Neural crest cell (in vitro differentiated cells): ENCODE measurements around the gene PHGDH. TPM values are rescaled to one million over a fixed set of nuclear protein-coding genes. Genes with fewer than 3 reads are reported as not detected.

Source experiments
- DNase-seq: peaks from one replicate; pipeline ENCODE4 v3.0.0; 2021; ENCODE audit warnings: low read depth, mixed read lengths, low spot score
- H3K27ac Mint-ChIP-seq: one replicate; pipeline ENCODE4 v1.8.0; 2021; ENCODE audit warnings: mild to moderate bottlenecking, mixed read lengths; ENCODE audit not compliant: unreplicated experiment
- H3K27me3 Mint-ChIP-seq: 2 replicates; pipeline ENCODE4 v1.8.0; 2021; ENCODE audit warnings: low read depth, mild to moderate bottlenecking, mixed read lengths
- H3K36me3 Mint-ChIP-seq: 2 replicates; pipeline ENCODE4 v1.8.0; 2021; ENCODE audit warnings: low read depth, mild to moderate bottlenecking, mixed read lengths
- H3K4me1 Mint-ChIP-seq: 2 replicates; pipeline ENCODE4 v1.8.0; 2021; ENCODE audit warnings: mixed read lengths
- H3K4me3 Mint-ChIP-seq: one replicate; pipeline ENCODE4 v1.8.0; 2021; ENCODE audit warnings: mild to moderate bottlenecking, mixed read lengths
- H3K9me3 Mint-ChIP-seq: 2 replicates; pipeline ENCODE4 v1.8.0; 2021; ENCODE audit warnings: mixed read lengths
- total RNA-seq: library from RNA; stranded (reverse); gene quantifications from 2 replicates; pipeline ENCODE4 v1.2.1, GENCODE V29; 2021
- TF ChIP-seq, protein P1 (sequence below): fragments of 200-600 bp; sonication (generic); conservative IDR thresholded peaks from 2 replicates; pipeline ENCODE4 v1.5.0; 2021; ENCODE audit warnings: antibody characterized with exemption, mild to moderate bottlenecking

Gene PHGDH
- total RNA-seq, 1 donor from 2014 or later, result 365 TPM

DNA sequence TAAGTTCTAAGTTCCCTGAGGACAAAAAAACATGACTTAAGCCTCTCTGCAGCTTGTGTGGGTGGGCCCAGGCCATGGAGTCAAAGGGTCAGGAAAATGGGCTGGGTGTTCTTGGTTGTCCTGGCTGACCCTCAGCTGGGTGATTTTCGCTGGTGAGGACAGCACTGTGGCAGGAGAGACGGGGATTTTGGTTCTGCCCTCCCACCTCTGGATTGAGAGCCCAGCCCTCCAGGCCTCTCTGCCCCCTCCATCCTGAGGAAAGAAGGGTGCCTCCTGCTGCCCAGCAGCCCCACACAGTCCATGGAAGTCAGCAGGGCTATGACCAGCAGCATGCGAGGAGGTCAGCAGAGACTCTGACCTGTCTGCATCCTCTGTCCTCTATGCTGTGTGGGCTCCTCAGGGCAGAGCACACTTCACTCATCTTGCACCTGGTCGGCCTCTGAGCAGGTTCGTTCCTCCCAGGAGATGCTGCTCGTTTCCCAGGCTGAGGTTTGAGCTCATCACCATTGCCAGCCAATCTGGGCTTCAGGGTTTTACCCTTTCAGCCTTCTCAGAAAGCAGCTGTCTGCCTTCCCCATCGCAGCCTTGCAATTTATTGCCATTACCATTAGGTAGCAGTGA lies 26.5 kb downstream of the PHGDH start:
- Mint-ChIP-seq H3K4me1 (peaks cover 23% of the 10 kb centered on the region), H3K27ac (no peak overlapping the region), H3K4me3 (no peak overlapping the region), H3K9me3 (no peaks in the 10 kb centered on the region), H3K27me3 (no peaks in the 10 kb centered on the region), H3K36me3 (peaks cover 18% of the 10 kb centered on the region)
- DNase-seq, result no peak
- TF ChIP-seq, protein P1, sequence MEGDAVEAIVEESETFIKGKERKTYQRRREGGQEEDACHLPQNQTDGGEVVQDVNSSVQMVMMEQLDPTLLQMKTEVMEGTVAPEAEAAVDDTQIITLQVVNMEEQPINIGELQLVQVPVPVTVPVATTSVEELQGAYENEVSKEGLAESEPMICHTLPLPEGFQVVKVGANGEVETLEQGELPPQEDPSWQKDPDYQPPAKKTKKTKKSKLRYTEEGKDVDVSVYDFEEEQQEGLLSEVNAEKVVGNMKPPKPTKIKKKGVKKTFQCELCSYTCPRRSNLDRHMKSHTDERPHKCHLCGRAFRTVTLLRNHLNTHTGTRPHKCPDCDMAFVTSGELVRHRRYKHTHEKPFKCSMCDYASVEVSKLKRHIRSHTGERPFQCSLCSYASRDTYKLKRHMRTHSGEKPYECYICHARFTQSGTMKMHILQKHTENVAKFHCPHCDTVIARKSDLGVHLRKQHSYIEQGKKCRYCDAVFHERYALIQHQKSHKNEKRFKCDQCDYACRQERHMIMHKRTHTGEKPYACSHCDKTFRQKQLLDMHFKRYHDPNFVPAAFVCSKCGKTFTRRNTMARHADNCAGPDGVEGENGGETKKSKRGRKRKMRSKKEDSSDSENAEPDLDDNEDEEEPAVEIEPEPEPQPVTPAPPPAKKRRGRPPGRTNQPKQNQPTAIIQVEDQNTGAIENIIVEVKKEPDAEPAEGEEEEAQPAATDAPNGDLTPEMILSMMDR, result no peak

GRCh38 chr1:119739150-119739549 lies 27.4 kb downstream of the PHGDH start:
- Mint-ChIP-seq H3K36me3 (peaks cover 22% of the 10 kb centered on the region), H3K27ac (peak overlapping the region; percentile 71), H3K4me1 (peaks cover 27% of the 10 kb centered on the region)

DNA sequence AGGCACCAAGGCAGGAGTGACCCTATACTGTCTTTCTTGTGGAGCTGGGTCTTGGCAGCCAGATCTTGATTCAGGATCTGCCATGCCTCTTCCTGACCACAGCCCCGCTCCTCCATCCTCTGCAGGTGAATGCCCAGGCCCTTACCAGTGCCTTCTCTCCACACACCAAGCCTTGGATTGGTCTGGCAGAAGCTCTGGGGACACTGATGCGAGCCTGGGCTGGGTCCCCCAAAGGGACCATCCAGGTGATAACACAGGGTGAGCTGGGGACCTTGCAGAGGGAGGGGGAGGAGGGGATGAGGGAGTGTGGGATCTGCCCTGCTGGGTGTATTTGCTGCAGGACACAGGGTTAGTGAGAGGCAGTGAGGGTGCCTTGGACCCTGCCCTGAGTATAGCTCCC lies 28.5 kb downstream of the PHGDH start:
- DNase-seq, result no peak

More at GRCh38 chr1:119739150-119739549, 27.4 kb downstream of the PHGDH start:
- TF ChIP-seq, protein P1, result no peak
- no peaks in the 10 kb centered on the region for H3K9me3 Mint-ChIP-seq
- no peak overlapping the region for H3K4me3 Mint-ChIP-seq
- DNase-seq, result no peak
- H3K27me3 Mint-ChIP-seq, result no peaks in the 10 kb centered on the region

GRCh38 chr1:119740896-119741780 lies 29.4 kb downstream of the PHGDH start:
- H3K4me3 Mint-ChIP-seq, result no peak overlapping the region
- H3K27ac Mint-ChIP-seq, result peak overlapping the region; percentile 43
- no peaks in the 10 kb centered on the region for H3K9me3 Mint-ChIP-seq
- no peak for DNase-seq
- peaks cover 18% of the 10 kb centered on the region for H3K36me3 Mint-ChIP-seq
- peaks cover 28% of the 10 kb centered on the region for H3K4me1 Mint-ChIP-seq
- H3K27me3 Mint-ChIP-seq, result no peaks in the 10 kb centered on the region
- TF ChIP-seq, protein P1, result no peak

More for the DNA sequence above, 28.5 kb downstream of the PHGDH start:
- no peak overlapping the region for H3K27ac Mint-ChIP-seq
- no peaks in the 10 kb centered on the region for H3K27me3 Mint-ChIP-seq
- H3K4me1 Mint-ChIP-seq, result peaks cover 28% of the 10 kb centered on the region
- no peaks in the 10 kb centered on the region for H3K9me3 Mint-ChIP-seq
- peaks cover 20% of the 10 kb centered on the region for H3K36me3 Mint-ChIP-seq
- H3K4me3 Mint-ChIP-seq, result no peak overlapping the region
- TF ChIP-seq, protein P1, result no peak

GRCh38 chr1:119742202-119742601 lies 30.5 kb downstream of the PHGDH start:
- Mint-ChIP-seq H3K4me1 (peaks cover 21% of the 10 kb centered on the region), H3K27ac (no peak overlapping the region), H3K4me3 (no peak overlapping the region), H3K9me3 (no peaks in the 10 kb centered on the region), H3K36me3 (peaks cover 11% of the 10 kb centered on the region), H3K27me3 (no peaks in the 10 kb centered on the region)
- TF ChIP-seq, protein P1, result no peak
- no peak for DNase-seq
